ENCODE results near the gene C10orf71.

The C10orf71 gene

GRCh38 chr10:49263591-49263990, 35.4 kb upstream of the C10orf71 start:
- TF ChIP-seq CTCF (IDR thresholded peaks at IDR 0.05; ENCODE audit: insufficient read depth, low read depth, low read length, missing control alignments), result no peak
- no peak for DNase-seq (ENCODE audit: low read depth)
- no peak overlapping the region for H3K4me3 ChIP-seq (ENCODE audit: low read depth, low read length)

DNA sequence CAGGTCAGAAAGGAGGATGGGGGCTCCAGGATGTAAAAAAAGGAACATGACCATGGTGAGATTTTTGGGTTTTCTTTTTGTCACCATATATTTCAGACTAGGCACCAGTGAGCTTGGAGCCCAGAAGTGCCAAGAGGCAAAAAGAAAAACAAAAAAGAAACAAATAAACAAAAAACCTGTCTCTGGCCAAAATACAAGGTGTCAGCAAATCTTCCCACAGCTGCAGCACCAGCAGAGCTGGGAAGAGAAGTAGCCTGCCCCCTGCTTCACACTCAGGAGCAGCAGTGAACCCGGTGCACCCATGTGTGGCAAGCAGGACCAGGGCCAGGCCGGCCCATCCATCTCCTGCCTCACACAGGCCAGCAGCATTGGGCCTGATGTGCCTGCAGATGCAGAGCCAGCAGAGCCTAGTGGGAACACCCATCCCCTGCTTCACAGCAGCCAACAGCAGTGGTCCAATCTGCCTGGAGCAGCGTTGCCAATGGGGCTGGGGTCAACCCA, 34.7 kb upstream of the C10orf71 start:
- H3K4me3 ChIP-seq (ENCODE audit: low read depth, low read length), result no peak overlapping the region
- DNase-seq (ENCODE audit: low read depth), result no peak
- no peak for TF ChIP-seq CTCF (IDR thresholded peaks at IDR 0.05; ENCODE audit: insufficient read depth, low read depth, low read length, missing control alignments)

DNA sequence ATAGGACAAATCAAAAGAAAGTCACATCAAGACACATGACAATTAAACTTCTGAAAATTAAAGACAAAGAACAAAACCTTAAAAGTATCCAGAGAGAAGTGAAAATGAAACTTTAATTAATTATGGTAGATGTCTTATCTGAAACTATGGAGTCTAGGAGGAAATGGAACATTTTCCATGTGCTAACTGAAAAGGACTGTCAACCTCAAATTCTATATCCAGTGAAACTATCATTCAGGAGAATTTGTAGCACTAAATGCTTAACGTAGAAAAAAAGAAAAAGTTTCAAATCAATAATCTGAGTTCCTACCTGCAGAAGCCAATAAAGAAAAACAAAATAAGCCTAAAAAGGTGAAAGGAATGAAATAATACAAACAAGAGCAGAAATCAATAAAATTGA, 33.1 kb upstream of the C10orf71 start:
- no peak for DNase-seq (ENCODE audit: low read depth)
- TF ChIP-seq CTCF (IDR thresholded peaks at IDR 0.05; ENCODE audit: insufficient read depth, low read depth, low read length, missing control alignments), result no peak
- H3K4me3 ChIP-seq (ENCODE audit: low read depth, low read length), result no peak overlapping the region

- no peak for TF ChIP-seq CTCF (IDR thresholded peaks at IDR 0.05; ENCODE audit: insufficient read depth, low read depth, low read length, missing control alignments)
- DNase-seq (ENCODE audit: low read depth), result no peak
- no peak overlapping the region for H3K4me3 ChIP-seq (ENCODE audit: low read depth, low read length)
Observed at GRCh38 chr10:49268185-49268584, 30.8 kb upstream of the C10orf71 start.

GRCh38 chr10:49269523-49269922, 29.4 kb upstream of the C10orf71 start:
- no peak for TF ChIP-seq CTCF (IDR thresholded peaks at IDR 0.05; ENCODE audit: insufficient read depth, low read depth, low read length, missing control alignments)
- no peak for DNase-seq (ENCODE audit: low read depth)
- no peak overlapping the region for H3K4me3 ChIP-seq (ENCODE audit: low read depth, low read length)

DNA sequence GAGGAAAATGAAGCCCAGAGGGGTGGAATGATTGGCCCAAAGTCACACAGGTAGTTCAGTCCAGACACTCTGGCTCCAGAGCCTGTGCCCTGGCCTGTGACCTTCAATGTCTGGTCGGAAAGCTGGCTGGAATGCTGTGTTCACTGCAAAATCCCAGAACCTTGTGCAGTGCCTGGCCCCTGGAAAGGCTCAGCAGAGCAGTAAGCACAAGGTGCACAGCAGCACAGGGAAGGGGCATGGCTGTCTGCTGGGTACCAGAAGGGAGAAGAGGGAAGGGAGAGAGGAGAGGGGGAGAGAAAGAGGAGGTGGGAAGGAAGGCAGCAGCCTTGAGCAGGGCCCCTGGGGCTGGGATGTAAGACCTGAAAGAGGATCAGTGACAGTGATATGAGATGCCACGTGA, 28.4 kb upstream of the C10orf71 start:
- TF ChIP-seq CTCF (IDR thresholded peaks at IDR 0.05; ENCODE audit: insufficient read depth, low read depth, low read length, missing control alignments), result no peak
- no peak overlapping the region for H3K4me3 ChIP-seq (ENCODE audit: low read depth, low read length)
- DNase-seq (ENCODE audit: low read depth), result no peak

DNA sequence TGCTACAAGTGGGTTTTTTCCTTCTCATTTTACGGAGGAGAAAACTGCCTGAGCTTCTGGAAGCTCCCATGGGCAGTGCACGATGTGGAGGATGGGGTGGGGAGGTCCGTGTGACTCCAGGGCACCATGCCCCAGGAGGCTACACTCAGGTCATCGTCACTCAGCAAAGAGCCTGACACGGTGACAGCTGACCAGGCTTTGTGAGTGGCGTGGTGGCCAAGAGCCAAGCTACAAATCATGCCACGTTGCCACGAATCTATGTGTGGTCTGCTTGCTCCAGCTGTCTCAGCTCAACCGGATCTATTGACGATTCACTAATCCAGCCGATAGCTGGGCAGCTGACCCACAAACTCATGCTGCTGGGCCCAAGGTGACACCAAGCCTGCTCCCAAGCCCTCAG, 27.6 kb upstream of the C10orf71 start:
- TF ChIP-seq CTCF (IDR thresholded peaks at IDR 0.05; ENCODE audit: insufficient read depth, low read depth, low read length, missing control alignments), result no peak
- H3K4me3 ChIP-seq (ENCODE audit: low read depth, low read length), result no peak overlapping the region
- DNase-seq (ENCODE audit: low read depth), result no peak

Measured in GM12865 (cell line).